HG03575 (cell line): ENCODE results near the gene BTNL2.

ENCODE experiments used
- ATAC-seq: cut with Tn5 transposase; IDR thresholded peaks from one replicate; pipeline ENCODE4 v1.9.1; 2021; ENCODE audit not compliant: unreplicated experiment, insufficient number of reproducible peaks, low FRiP score; ENCODE audit errors: extremely low read depth

The BTNL2 gene

DNA sequence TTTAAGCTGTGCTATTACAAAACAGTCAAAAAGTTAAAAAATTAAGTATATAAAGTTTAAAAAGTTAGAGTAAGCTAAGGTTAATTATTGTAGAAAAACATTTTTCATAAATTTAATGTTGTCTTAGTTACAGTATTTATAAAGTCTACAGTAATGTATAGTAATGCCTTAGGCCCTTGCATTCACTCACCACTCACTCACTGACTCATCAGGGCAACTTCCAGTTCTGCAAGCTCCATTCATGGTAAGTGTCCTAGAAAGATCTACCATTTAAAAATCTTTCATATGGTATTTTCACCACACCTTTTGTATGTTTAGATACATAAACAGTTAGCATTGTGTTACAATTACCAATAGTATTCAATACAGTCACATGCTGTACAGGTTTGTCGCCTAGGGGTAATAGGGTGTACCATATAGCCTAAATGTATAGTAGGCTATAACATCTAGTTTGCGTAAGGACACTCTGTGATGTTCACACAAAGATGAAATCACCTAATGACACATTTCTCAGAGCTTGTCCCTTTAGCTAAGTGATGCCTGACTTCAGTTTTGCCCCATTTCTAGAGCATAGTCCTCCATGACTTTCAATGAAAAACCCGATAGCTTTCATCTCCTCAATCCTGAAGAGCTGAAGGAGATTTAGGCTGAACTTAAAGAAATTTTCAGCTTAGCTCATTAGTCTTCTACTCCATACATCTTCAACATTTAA lies 17.8 kb upstream of the BTNL2 start:
- ATAC-seq: no peak

DNA sequence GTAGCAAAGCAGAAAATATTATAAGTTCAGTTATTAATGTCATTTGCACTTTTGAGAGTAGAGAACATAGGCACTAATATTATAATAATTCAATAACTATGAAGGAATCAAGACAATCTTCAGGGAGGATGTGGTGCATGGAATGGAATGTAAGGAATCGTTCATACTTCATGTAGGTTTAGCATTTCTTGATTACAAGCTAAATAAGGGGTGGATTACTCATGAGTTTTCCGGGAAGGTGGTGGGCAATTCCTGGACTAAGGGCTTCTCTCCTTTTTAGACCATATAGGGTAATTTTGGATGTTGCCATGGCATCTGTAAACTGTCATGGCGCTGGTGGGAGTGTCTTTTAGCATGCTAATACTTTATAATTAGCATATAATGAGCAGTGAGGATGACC lies 9.1 kb upstream of the BTNL2 start:
- ATAC-seq: no peak

DNA sequence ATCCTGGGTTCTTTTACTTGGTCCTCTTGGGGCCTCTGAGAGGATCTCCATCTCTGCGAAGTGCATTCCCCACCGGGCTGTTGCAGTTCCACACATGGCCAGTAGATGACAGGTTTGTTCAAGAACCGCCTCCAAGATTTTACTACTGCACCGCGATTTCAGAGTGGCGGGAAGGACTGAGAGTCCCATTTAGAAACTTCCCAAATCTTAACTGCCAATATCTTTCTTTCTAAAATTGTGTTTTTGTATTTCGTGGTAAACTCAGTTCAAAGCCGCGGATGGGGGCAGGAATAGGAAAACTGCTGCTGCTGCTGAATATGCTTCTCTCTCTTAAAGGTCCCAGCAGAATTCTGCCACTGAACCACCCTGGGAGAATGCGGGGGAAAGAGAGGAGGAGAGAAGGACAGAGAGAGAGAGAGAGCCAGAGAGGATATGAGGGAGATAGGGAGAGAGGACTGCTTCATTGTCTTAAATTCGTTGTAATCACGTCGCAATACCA lies 8.6 kb upstream of the BTNL2 start:
- no peak for ATAC-seq

DNA sequence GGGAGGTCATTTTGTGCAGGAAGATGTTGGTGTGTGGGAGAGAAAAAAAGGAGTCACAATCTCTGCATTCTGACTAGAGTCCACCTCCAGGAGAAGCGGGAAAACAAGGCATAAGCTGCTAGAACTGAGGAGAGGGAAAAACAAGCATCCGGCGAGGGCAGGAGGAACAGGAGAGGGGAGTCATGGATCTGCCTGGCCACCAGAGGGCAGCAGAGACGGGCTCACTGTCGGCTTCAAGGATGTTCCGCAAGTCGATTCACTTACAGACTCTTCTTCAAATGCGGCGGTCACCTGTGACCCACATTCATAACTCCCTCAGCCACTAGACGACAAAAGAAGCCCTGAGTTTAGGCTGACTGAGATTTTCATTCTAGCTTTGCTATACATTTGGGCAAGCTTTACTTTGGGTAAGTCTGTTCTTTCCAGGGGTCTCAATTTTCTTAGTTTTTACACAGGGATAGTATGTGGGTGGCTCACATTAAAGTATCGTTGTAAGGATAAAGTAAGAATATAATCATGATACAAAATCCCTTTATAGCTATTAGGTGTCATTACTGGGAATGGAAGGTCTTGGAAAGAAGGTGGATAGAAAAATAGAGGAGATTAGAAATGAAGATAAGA lies 6.6 kb upstream of the BTNL2 start:
- ATAC-seq: no peak

DNA sequence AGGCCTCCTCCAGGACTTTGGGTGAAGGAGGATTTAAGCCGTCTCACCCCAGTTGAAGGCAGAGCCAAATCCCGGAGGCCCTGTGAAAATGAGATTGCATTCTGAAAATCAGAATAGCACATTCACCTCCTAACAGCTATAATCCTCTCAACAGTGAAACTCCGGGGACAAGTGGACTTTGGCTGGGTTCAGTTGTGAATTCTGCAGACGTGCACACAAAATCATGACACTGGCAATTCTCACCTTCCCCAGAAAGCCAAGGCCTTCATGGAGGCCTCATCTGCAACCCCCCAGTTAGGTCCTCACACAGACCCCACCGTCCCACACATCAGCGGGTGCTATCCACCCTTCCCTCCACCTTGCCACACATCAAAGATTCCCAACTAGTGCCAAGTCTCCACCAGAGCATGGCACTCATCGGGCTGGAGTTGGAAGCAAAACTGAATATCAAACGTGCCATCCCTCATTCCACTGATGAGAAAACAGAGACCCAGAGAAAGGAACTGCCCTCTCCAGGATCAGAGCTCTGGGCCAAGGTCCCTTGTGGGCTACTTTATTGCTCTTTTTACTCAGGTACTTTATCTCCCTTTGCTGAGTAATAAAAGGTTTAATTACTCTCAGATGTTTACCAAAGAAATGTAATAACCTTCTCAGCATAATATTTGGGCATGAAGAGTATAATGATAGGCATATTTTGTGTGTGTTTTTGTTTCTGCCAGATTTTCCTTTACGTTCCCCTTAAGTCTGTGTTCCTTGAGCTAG lies 4.8 kb upstream of the BTNL2 start:
- ATAC-seq: no peak

DNA sequence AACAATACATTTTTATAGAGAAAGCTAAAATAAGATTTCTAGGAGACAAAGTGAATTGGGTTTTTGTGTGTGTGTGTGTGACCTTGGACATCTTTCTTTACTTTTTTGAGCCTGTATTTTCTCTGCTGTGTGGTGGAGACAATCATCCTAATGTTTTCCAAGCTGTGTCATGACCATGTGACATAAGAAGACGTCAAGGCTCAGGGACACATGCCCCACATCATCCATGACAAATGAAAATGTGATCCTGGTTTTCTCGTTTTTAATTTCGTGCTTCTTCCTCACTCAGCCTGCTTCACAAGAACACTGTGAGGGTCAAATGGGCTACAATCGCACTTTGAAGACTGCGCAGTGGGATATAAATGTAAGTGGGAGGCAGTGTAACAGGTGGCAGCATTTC lies 3.9 kb upstream of the BTNL2 start:
- ATAC-seq: no peak

DNA sequence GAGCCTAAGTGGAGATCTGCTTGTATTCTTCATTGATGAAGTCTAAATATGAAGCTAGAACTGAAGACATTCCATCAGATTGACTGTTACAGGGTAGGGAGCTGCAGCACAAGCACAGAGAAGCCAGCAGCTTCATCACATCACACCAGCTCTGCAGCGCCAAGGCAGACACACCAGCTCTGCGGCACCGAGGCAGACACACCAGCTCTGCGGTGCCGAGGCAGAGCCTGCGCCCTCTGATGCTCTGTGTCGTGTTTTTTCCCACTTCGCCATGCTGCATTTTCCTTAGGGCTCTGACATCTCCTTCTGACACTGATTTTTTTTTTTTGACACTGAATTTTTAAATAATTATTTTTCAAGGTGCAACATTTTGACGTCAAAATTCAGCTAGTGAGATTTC lies 784 bp downstream of the BTNL2 start:
- ATAC-seq: no peak

DNA sequence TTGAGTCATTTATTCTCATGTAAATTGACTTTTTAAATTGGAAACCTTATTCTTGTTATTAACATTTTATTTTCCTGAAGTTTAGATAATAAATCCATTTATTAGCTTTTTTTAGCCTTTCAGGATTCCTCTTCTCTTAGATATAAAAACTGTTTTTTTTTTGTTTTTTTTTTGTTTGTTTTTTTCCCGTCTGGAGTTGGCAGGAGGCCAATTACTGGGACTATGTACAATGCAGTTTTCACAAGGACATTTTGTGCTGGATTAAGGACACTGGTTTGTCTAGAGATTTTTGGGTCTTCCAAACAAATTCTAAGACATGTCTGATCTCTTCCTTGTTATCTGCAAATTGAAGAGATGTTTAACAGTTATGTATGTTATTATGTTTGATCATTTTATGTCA lies 1.3 kb downstream of the BTNL2 start:
- no peak for ATAC-seq

DNA sequence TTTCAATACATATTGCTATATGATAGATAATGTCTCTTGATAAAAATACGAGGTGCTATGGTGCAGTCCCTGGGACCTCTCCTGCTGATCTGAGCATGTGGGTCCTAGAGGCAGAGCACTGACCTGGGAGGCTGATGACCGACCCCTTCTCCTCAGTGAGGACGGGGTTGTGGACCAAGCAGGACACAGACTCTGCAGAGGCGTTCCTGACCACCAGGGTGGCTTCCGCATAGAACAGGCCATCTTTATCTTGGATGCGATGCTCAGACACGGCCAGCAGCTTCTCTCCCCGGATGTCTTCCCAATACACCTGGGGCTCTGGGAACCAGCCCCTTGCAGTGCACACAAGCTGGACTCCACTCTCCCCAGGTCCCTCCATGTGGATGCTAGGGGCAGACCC lies 4.2 kb downstream of the BTNL2 start:
- ATAC-seq: no peak

DNA sequence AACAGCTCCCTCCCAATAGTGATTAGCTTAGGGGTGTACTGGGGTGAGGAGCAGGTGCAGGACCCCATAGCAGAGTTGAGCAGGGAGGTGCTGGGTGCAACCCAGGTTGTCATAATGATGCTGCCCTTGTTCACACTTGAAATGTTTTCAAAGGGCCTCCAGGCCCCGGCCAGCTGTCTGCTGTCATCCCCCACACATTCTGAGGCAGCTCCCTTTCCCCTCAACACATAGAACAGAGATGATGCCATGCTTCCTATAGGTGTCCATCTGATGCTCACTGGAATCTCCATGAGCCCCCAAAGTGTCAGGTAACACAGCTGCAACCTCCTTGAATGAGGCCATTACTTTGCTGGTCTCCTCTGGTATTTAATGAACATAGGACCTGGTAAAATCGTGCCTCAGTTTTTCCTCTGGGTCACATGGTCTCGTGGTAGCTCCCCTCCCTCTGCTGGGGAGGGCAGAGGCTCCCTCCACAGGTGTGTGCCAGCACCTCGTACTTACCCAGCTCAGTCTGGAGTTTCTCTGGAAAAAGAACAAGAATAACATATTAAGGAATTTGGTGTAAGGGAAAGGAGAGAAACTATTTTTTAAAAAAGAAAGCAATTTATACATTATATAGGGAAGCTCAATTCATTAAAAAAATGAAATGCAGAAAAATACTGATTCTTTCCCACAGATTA lies 5.6 kb downstream of the BTNL2 start:
- ATAC-seq: no peak

DNA sequence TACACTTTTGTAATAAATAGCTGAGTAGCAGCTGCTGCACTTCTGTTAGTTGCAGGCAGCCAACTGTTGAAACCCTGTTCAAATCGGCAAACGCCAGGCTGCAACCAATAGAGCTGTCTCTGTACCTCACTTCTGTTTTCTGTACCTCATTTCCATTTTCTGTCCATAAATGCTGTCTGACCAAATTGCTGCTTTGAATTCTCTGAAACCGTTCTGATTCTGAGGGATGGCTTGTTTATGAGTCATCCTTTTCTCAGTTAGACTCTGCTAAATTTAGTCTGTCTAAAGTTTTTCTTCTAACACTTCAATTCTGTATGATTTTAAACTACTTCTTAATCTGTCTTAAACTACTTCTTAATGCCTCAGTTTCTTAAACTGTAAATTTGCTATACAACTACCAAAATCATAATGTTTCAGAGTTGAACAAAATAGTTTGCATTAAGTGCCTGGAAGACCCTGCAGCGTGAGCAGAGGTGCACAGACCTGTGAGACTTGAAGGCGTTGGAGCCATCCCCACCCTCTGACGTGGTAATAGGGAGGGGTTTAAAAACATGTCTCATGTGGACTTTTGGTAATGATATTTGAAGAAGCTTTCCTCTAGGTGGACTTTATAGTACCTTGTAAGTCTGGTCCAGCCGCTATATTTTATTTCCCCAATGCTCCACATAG lies 9.6 kb downstream of the BTNL2 start:
- ATAC-seq: peak; percentile 68

DNA sequence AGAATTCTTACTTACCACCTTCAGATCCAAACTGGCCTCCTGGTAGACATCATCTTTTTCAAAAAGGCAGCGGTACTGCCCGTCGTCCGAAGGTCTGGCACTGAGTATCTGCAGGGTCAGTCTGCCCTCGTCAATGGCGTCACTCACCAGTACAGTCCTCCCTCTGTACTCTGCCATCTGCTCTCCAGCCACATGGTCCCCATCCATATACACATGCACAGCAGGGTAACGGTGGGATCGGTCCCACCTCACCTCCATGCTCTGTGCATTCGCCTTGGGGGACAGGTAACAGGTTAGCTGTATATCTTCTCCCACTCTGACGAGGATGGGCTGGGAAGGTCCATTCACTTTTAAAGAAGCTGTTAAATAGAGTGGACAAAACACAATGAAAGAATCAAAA lies 11.0 kb downstream of the BTNL2 start:
- no peak for ATAC-seq

DNA sequence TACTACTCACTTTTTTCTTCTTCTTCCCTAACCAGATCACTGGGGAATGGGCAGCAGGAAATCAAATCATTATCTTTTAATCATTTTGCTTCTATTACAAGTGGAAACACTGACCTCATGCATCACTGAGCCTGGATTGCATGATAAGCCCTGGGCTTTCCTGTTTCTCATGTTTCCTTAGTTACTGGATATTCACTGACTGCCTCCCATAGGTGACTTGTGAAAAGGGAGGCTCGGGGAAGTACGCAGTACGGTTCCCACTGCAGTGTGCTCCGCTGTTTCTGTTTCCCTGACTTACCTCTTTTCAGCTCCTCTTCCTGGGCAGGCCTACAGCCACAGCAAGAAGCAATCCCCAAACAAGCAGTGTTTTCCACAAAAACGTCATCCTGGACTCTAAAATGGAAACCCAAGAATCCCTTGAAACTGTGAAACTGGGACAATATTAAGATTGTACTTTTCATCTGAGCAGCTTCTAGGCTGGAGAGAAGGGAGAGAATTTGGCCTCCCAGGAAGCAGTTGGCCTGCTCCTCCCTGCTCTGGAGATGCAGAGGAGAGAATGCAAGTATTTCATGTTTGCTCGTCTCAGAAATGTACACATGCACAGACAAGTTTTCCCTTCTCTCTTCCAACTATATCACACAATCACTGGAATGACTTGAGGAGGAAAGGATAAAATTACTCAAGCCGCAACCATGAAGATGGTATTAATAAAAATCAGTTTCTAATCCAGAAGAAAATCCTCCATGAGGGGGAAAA lies 13.1 kb downstream of the BTNL2 start:
- ATAC-seq: no peak

DNA sequence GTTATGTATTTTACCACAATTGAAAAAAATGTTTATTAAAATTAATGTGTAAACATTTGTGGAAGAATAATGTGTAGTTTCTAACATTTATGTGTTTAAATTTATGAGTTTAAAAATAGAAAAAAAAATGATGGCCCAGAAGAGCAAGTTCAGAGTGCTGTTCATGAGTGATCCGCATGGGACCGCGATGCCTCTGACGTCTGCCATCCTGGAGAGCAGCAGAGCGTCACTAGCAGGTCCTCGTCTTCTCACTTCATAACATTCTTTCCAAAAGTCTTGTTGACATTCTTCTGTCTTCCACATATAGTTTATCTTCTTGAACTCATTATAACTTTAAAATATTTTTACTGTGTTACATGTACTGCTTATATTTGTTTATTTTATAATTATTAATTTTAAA lies 15.5 kb downstream of the BTNL2 start:
- no peak for ATAC-seq

DNA sequence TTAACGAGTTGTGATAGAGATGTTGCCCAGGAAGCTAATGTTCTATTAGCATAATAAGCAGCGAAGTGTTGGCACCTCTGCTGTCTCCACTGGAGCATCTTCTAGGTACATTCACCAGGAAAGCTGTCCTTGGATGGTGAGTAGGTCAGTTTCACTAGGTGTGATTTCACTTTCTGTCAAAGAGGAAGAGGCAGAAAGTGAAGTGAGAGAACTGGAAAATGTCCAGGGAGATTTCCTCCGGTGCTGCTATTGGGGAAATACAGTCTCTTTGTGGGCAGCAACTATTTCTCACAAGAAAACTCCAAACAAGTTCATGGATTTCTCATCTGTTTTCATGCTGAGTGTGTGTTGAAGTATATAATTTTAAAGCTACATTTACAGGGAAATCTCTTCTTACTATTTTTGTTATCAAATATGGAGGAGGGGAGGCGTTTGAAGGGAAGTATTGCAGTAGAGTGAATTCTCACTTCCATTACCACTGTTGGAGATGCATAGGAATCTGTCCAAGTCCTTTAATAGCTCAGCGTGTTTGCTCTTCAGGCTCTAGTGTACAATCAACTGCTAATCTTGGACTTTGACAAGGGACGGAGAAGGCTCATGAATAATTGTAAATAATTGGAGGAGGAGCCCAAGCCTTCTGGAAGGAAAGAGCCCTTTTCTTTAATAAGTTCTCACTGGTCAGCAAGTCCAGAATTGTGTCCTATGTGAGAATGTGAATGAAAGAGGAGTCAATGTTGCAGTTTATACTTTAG lies 19.2 kb downstream of the BTNL2 start:
- ATAC-seq: no peak

DNA sequence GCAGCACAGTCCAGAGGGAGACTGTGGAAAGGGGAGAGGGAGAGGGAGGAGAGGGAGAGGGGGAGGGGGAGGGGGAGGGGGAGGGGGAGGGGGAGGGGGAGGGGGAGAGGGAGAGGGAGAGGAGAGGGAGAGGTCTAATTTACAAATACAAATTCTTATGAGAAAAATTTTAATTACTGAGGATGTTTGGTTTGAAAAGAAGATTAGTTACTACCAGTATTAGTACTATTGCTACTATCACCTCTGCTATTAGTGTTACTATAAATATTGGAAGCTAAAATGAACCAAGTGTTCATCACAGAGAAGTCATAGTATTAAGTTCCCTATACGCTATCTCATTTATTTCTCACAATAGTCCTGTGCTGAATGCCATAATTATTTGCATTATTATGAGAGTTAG lies 20.9 kb downstream of the BTNL2 start:
- ATAC-seq: no peak

DNA sequence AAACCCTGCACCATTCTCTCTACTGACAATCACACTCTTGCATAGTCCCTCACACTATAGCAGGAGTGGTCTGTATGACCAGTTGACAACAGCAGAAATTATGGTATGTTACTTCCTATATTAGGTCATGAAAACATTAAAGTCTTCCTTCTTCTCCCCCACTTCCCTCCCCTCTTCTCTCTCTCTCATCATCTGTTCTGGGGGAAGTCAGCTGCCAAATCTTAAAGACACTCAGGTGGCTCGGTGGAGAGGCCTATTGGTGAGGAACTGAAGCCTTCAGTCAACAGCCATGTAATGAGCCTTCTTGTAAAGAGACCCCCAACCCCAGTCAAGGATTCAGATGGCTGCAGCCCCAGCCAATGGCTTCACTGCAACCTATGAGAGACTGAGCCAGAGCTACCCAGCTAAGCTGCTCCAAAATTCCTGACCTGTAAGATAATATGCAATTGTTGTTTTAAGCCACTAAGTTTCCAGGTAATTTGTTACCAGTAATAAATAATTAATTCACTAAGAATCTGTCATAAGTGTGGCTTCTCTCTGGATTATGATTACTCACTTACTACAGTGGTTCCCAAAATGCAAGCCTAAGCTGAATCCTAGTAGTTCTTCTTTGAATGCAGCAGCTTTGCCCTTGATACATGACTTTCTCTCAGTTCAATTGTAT lies 24.1 kb downstream of the BTNL2 start:
- no peak for ATAC-seq
